H9 (cell line): ENCODE results near the gene CCDC34. TPM values are rescaled to one million over a fixed set of nuclear protein-coding genes. Genes with fewer than 3 reads are reported as not detected.

Experiments
- DNase-seq: peaks from one replicate; pipeline ENCODE4 v3.0.0-alpha.2; 2017
- H2AFZ ChIP-seq: one replicate; pipeline ENCODE4 v1.6.1; 2013; ENCODE audit warnings: mild to moderate bottlenecking, low read length, control low read depth, moderate library complexity
- H2AK5ac ChIP-seq: 2 replicates; pipeline ENCODE4 v1.6.1; 2013; ENCODE audit warnings: low read length, control low read depth, mixed read lengths; ENCODE audit not compliant: insufficient read length
- H2BK120ac ChIP-seq: one replicate; pipeline ENCODE4 v1.6.1; 2013; ENCODE audit warnings: low read depth, mild to moderate bottlenecking, low read length, control low read depth, inconsistent platforms; ENCODE audit not compliant: poor library complexity, severe bottlenecking
- H2BK12ac ChIP-seq: 2 replicates; pipeline ENCODE4 v1.6.1; 2013; ENCODE audit warnings: low read length, control low read depth, mixed read lengths, low read depth; ENCODE audit not compliant: insufficient read length
- H2BK15ac ChIP-seq: 2 replicates; pipeline ENCODE4 v1.6.1; 2013; ENCODE audit warnings: low read depth, low read length, control low read depth
- H2BK20ac ChIP-seq: one replicate; pipeline ENCODE4 v1.6.1; 2013; ENCODE audit warnings: low read depth, mild to moderate bottlenecking, low read length, control low read depth, inconsistent platforms; ENCODE audit not compliant: poor library complexity, severe bottlenecking
- H2BK5ac ChIP-seq: 2 replicates; pipeline ENCODE4 v1.6.1; 2013; ENCODE audit warnings: low read length, control low read depth, mixed read lengths; ENCODE audit not compliant: insufficient read length
- H3K14ac ChIP-seq: 2 replicates; pipeline ENCODE4 v1.6.1; 2013; ENCODE audit warnings: low read length, control low read depth; ENCODE audit not compliant: insufficient read depth
- H3K18ac ChIP-seq: 2 replicates; pipeline ENCODE4 v1.6.1; 2013; ENCODE audit warnings: low read depth, mild to moderate bottlenecking, mixed read lengths, low read length, control low read depth; ENCODE audit not compliant: insufficient read length
- H3K23ac ChIP-seq: 2 replicates; pipeline ENCODE4 v1.6.1; 2013; ENCODE audit warnings: low read length, control low read depth, mixed read lengths, low read depth; ENCODE audit not compliant: insufficient read length
- H3K23me2 ChIP-seq: 2 replicates; pipeline ENCODE4 v1.6.1; 2013; ENCODE audit warnings: low read depth, mild to moderate bottlenecking, mixed read lengths, low read length, control low read depth; ENCODE audit not compliant: insufficient read length, poor library complexity, severe bottlenecking
- H3K27ac ChIP-seq: 2 replicates; pipeline ENCODE4 v1.5.1; 2013; ENCODE audit warnings: low read length, control low read depth, mixed read lengths, low read depth; ENCODE audit not compliant: insufficient read length
- H3K27me3 ChIP-seq: 2 replicates; pipeline ENCODE4 v1.6.1; 2013; ENCODE audit warnings: low read length, control low read depth, inconsistent platforms; ENCODE audit not compliant: insufficient read depth
- H3K4ac ChIP-seq: 2 replicates; pipeline ENCODE4 v1.6.1; 2013; ENCODE audit warnings: low read depth, mild to moderate bottlenecking, control low read depth, inconsistent platforms, low read length, moderate library complexity
- H3K4me1 ChIP-seq: 2 replicates; pipeline ENCODE4 v1.6.1; 2013; ENCODE audit warnings: low read length, control low read depth, inconsistent platforms; ENCODE audit not compliant: insufficient read depth
- H3K4me2 ChIP-seq: 2 replicates; pipeline ENCODE4 v1.6.1; 2013; ENCODE audit warnings: low read length, control low read depth, mixed read lengths; ENCODE audit not compliant: insufficient read length, insufficient read depth
- H3K56ac ChIP-seq: 2 replicates; pipeline ENCODE4 v1.6.1; 2013; ENCODE audit warnings: low read depth, mild to moderate bottlenecking, mixed read lengths, low read length, control low read depth; ENCODE audit not compliant: insufficient read length
- H3K79me1 ChIP-seq: 2 replicates; pipeline ENCODE4 v1.6.1; 2013; ENCODE audit warnings: low read depth, mild to moderate bottlenecking, moderate library complexity, low read length, control low read depth, inconsistent platforms; ENCODE audit not compliant: insufficient read depth, poor library complexity, severe bottlenecking
- H3K79me2 ChIP-seq: 2 replicates; pipeline ENCODE4 v1.6.1; 2013; ENCODE audit warnings: low read length, control low read depth, inconsistent platforms; ENCODE audit not compliant: insufficient read depth
- H3K9ac ChIP-seq: 2 replicates; pipeline ENCODE4 v1.6.1; 2013; ENCODE audit warnings: low read length, control low read depth, mixed read lengths; ENCODE audit not compliant: insufficient read length; ENCODE audit errors: extremely low read depth
- H3K9me3 ChIP-seq: one replicate; pipeline ENCODE4 v1.6.1; 2013; ENCODE audit warnings: low read depth, low read length, inconsistent platforms; ENCODE audit not compliant: control insufficient read depth
- H3T11ph ChIP-seq: one replicate; pipeline ENCODE4 v1.6.1; 2013; ENCODE audit warnings: mild to moderate bottlenecking, low read length, control low read depth, inconsistent platforms
- H4K20me1 ChIP-seq: one replicate; pipeline ENCODE4 v1.6.1; 2013; ENCODE audit not compliant: control insufficient read depth, insufficient read length, insufficient read depth
- H4K5ac ChIP-seq: 2 replicates; pipeline ENCODE4 v1.6.1; 2013; ENCODE audit warnings: low read depth, mild to moderate bottlenecking, mixed read lengths, low read length, control low read depth; ENCODE audit not compliant: insufficient read length
- H4K8ac ChIP-seq: replicated peaks from 2 replicates; pipeline ENCODE4 v1.6.1; 2013; ENCODE audit warnings: low read length, control low read depth, mixed read lengths, low read depth; ENCODE audit not compliant: insufficient read length
- H4K91ac ChIP-seq: 2 replicates; pipeline ENCODE4 v1.6.1; 2013; ENCODE audit warnings: low read depth, mild to moderate bottlenecking, moderate library complexity, mixed read lengths, low read length, control low read depth; ENCODE audit not compliant: insufficient read length
- H3K27ac Mint-ChIP-seq, 3 experiments: 2 replicates in 2 of 3; 3 replicates in 1 of 3; pipeline ENCODE4 v1.8.0; 2020 to 2021; ENCODE audit warnings: mixed read lengths in 3 of 3, mild to moderate bottlenecking in 1 of 3, moderate library complexity in 1 of 3
- H3K27me3 Mint-ChIP-seq: 2 replicates; pipeline ENCODE4 v1.8.0; 2021; ENCODE audit warnings: low read depth, mild to moderate bottlenecking, moderate library complexity, mixed read lengths
- H3K36me3 Mint-ChIP-seq, 3 experiments: 2 replicates in 2 of 3; 3 replicates in 1 of 3; pipeline ENCODE4 v1.8.0; 2020 to 2021; ENCODE audit warnings: low read depth in 3 of 3, mixed read lengths in 3 of 3; ENCODE audit not compliant: insufficient read depth in 1 of 3
- H3K4me1 Mint-ChIP-seq, 2 experiments: 2 replicates each; pipeline ENCODE4 v1.8.0; 2020; ENCODE audit warnings: mixed read lengths in 2 of 2
- H3K4me3 Mint-ChIP-seq, 2 experiments: 2 replicates in 1 of 2; 3 replicates in 1 of 2; pipeline ENCODE4 v1.8.0; 2020 to 2021; ENCODE audit warnings: mild to moderate bottlenecking in 2 of 2, mixed read lengths in 2 of 2, moderate library complexity in 1 of 2
- H3K9me3 Mint-ChIP-seq, 2 experiments: 2 replicates in 1 of 2; 3 replicates in 1 of 2; pipeline ENCODE4 v1.8.0; 2020; ENCODE audit warnings: mild to moderate bottlenecking in 2 of 2, mixed read lengths in 2 of 2, moderate library complexity in 1 of 2
- CTCF ChIP-seq: fragments of 200-600 bp; sonication (generic); conservative IDR thresholded peaks from 3 replicates; pipeline ENCODE4 v1.8.0; 2021; ENCODE audit warnings: antibody characterized with exemption, mild to moderate bottlenecking
- WGBS: extraction: QIAGEN DNeasy Blood & Tissue Kit; methylation state at CpG from one replicate; pipeline ENCODE4 v1.1.7; 2013; ENCODE audit warnings: missing lambda C conversion rate, low lambda C conversion rate, mixed read lengths; ENCODE audit not compliant: insufficient read length; ENCODE audit errors: extremely low coverage; 5-methylcytosine and 5-hydroxymethylcytosine counted together
- total RNA-seq: library from RNA; stranded (reverse); gene quantifications from 2 replicates; pipeline ENCODE4 v1.2.1, GENCODE V29; 2021

CCDC34 gene
- total RNA-seq, 1 experiment from 2014 or later: 25.2 TPM

DNA sequence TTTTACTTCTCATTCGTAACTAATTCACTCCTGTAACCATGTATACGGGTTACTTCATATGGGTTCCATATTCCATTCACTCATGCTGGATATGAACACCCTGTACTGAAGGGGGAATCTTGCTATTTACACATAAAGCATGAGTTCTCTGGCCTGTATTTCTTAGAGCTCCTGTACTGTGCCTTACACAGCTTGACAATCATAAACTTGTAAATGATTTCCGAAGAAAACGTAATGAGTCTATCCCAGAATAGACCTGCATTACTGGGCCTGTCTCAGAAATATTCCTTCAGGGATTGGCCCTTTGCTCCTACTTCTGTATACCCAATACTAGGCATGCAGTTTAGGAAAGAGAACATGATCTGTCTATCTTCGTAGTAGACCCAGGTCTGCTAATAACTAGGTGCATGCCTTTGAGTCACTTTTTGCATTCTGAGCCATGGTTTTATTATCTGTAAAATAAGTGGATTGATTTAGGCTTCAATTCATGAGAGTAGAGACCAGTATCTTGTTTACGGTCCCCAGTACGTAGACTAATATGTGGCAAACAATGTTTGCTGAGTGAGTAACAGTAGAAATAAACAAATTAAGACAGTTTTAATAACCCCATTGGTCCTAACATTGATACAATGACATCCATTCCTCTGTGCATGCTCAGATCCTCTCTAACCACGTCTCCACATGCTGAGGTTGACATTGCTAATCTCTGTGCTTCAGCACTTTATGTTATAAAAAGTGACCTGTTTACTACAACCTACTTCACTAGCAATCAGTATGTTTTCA, 1.2 kb downstream of the CCDC34 start:
- Histone ChIP-seq H3K4ac (no peak overlapping the region), H2BK5ac (no peak overlapping the region), H3K4me2 (peak overlapping the region; percentile 67), H3K18ac (no peak overlapping the region), H3K27ac (no peak overlapping the region), H3T11ph (no peak overlapping the region), H4K5ac (no peak overlapping the region), H3K23me2 (peaks cover 4% of the 10 kb centered on the region), H3K79me2 (no peaks in the 10 kb centered on the region), H3K9ac (no peak overlapping the region), H2AK5ac (no peak overlapping the region), H3K56ac (no peak overlapping the region), H4K91ac (no peak overlapping the region), H4K8ac (no peak overlapping the region), H3K79me1 (no peaks in the 10 kb centered on the region), H2AFZ (no peak overlapping the region), H3K23ac (no peak overlapping the region), H3K27me3 (no peaks in the 10 kb centered on the region), H2BK20ac (no peak overlapping the region), H3K4me1 (no peaks in the 10 kb centered on the region; the same call in 1 of the 2 replicates), H3K9me3 (no peaks in the 10 kb centered on the region), H2BK12ac (no peak overlapping the region), H4K20me1 (no peaks in the 10 kb centered on the region), H3K14ac (no peak overlapping the region), H2BK120ac (no peak overlapping the region), H2BK15ac (no peak overlapping the region)
- Mint-ChIP-seq H3K36me3 (peaks cover 2 to 7% (median 2%) of the 10 kb centered on the region in 3 experiments; a peak in 5 of 7 replicates), H3K27ac (peak overlapping the region in 1 of 3 experiments; percentile 54; a peak in 1 of 7 replicates), H3K9me3 (no peaks in the 10 kb centered on the region), H3K4me3 (peak overlapping the region; percentile 93 to 98), H3K27me3 (no peaks in the 10 kb centered on the region; the same call in 1 of the 2 replicates), H3K4me1 (peaks cover 49 to 60% of the 10 kb centered on the region in 2 experiments)
- WGBS: no CpG with 5 or more reads among the region's 8 CpGs
- no peak for DNase-seq
- TF ChIP-seq CTCF: no peak
